ELF-1 (cell line): ENCODE results near the gene KCNAB3.

Experiments used
- DNase-seq: peaks from one replicate; pipeline ENCODE4 v3.0.0-alpha.2; 2016; ENCODE audit warnings: low read depth, low spot score

The KCNAB3 gene

DNA sequence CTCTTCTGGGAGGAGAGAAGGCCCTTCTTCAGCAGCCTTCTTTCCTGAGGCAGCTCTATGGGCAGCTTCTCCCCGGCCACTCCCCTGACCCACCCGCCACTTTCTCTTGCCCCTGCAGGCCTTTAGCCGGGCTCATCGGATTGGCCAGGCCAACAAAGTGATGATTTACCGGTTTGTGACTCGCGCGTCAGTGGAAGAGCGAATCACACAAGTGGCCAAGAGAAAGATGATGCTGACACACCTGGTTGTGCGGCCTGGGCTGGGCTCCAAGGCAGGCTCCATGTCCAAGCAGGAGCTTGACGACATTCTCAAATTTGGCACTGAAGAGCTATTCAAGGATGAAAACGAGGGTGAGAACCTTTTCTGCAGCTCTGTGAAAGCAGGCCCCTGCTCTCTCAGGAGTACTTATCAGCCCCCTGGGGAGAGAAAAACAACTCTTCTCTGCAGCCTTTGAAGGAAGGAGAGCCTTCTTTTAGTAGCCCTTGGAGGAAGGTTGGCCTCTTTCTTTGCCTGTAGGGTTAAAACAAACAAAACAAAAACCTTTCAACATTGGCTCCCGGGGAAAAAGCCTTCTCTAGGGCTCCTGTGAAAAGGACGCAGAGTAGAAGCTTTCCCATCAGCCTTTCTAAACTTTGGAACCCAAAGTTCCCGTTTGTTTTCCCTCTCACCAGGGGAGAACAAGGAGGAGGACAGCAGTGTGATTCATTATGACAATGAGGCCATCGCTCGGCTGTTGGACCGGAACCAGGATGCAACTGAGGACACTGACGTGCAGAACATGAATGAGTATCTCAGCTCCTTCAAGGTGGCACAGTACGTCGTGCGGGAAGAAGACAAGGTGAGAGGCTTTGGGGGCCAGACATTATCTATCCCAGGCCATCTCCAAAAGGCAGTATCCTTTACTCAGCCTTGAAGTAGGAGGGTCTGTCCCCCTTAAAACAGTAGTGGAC is 26.2 kb downstream of the KCNAB3 start:
- peak; percentile 75 for DNase-seq

DNA sequence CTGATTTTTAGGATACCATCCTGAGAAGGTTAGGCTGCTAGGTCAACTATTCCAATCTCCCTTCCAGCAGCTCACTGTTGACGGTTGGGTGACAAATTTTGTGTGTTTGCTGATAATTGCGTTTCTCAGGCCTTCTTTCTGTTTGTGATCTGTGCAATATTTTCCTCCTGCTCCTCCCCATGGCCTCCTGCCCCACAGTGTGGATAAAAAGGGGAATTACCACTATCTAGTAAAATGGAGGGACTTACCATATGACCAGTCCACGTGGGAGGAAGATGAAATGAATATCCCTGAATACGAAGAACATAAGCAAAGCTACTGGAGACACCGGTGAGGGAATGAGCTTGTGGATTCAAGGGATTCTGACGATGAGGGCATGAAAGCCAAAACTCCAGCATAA is 31.9 kb downstream of the KCNAB3 start:
- DNase-seq = no peak

DNA sequence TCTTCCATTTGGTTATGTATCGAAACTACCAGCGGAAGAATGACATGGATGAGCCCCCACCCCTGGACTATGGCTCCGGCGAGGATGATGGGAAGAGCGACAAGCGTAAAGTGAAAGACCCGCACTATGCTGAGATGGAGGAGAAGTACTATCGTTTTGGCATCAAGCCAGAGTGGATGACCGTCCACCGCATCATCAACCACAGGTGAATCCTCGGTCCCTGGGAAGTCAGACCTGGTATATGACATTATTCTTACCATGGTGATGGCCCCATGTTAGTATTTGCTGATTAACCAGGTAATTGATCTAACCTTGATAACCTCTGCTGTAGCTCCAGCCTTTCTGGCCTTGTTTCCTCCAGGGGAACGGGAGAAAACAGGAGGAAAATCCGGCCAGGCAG is 32.6 kb downstream of the KCNAB3 start:
- no peak for DNase-seq

GRCh38 chr17:7894866-7895265 is 34.8 kb downstream of the KCNAB3 start:
- DNase-seq = no peak

DNA sequence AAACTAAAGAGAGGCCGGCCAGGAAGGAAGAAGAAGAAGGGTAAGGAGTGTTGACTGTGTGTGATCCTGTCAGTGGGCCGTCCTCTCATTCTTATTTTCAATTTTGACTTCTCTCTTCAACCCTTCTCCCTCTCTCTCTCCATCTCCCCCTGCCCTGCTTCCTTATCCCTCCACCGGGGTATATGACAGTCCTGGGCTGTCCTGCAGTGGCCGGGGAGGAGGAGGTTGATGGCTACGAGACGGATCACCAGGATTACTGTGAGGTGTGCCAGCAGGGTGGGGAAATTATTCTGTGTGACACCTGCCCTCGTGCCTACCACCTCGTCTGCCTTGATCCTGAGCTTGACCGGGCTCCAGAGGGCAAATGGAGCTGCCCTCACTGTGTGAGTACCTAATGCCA is 35.4 kb downstream of the KCNAB3 start:
- DNase-seq = no peak

- DNase-seq = no peak
These were observed 36.3 kb downstream of the KCNAB3 start for GRCh38 chr17:7893187-7893880.

- DNase-seq = peak; percentile 91
These were observed 40.3 kb downstream of the KCNAB3 start for GRCh38 chr17:7889166-7889955.

- peak; percentile 86 for DNase-seq
These were observed 41.3 kb downstream of the KCNAB3 start, which contains the start of gene CHD3 for GRCh38 chr17:7888184-7888920. Gene CHD3 (plus strand): TSS chr17:7888789. CDS start chr17:7889001, 212 bp downstream.

- peak; percentile 80 for DNase-seq
These were observed 42.0 kb downstream of the KCNAB3 start for GRCh38 chr17:7887482-7888183.

GRCh38 chr17:7887038-7887481 is 42.6 kb downstream of the KCNAB3 start:
- peak; percentile 11 for DNase-seq

GRCh38 chr17:7886227-7887037 is 43.2 kb downstream of the KCNAB3 start:
- DNase-seq = peak; percentile 69

- DNase-seq = peak; percentile 77
These were observed 44.1 kb downstream of the KCNAB3 start for GRCh38 chr17:7885367-7886226.

- DNase-seq = no peak
These were observed 44.9 kb downstream of the KCNAB3 start for GRCh38 chr17:7884581-7885366.

DNA sequence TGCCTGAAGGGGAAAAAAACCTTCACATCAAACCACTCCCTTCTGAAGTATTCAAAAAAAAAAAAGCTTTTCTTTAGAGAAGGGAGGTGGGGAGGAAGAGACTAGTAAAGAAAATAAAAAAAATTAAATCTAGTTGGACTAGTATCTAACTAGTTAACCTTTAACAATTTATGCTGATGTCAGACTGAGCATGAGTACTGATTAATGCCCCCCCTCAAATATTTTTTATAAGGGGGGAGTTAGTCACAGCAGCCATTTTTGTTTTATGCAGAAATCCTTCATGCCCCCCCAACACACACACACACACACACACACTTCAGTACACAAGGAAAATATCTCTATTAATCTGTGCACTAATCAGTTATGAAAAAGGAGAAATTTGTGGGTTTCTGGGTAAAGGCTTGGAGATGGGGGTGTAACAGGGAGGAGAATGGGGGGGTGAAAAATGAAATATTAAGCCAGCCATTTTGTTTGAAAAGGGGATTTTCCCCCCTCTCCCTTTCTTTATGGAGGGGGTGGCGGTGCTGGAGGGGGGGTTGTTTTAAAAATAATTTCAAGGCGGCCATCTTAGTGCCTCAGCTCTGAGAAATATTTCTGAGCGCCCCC is 45.8 kb downstream of the KCNAB3 start:
- no peak for DNase-seq

DNA sequence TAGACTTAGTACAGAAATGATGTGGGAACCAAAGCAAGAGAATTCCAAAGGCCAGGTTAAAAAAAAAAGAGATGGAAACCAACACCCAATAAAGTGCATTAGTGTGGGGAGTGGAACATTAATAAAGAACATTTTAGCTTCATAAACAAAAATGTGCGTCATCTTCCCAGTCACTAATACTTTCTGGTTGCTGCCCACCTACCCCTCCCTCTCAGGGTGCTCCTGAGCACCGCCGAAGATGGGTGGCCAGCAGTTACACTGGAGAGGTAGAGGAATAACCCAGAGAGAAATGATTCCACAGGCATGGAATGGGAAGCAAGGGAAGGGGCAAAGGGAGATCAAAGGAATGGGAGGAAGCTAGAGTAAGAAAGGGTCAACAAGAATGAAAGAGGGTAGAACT is 47.0 kb downstream of the KCNAB3 start:
- no peak for DNase-seq

DNA sequence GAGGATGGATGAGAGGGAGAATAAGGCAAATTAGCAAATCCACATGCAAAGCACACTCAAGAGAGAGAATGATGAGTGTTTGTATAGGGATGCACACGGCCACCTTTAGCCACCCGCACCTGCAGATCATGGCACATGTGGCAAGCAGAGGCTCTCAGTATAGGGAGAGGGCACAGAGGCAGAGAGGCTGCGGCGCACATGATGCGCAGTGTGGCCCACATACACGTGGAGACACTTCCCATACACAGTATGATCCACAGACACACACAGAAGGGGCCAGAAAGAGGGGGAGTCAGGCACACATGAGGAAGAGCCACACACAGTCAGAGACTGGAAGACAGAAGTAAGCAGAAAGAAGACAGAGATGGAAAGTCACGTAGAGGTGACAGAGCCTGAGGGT is 47.6 kb downstream of the KCNAB3 start:
- no peak for DNase-seq

GRCh38 chr17:7881276-7882054 is 48.2 kb downstream of the KCNAB3 start:
- DNase-seq = no peak
